Muscle layer of colon (tissue), 2 donors: ENCODE data around the gene DAPK2.

Experiments used
- H3K27ac ChIP-seq: one replicate; pipeline ENCODE4 v1.7.0; 2013; ENCODE audit warnings: low read depth, mild to moderate bottlenecking, low read length, moderate library complexity
- H3K27me3 ChIP-seq, 2 donors: one replicate each; pipeline ENCODE4 v1.7.0; 2013; ENCODE audit warnings: low read length in 2 of 2, mild to moderate bottlenecking in 2 of 2; ENCODE audit not compliant: insufficient read depth in 2 of 2, control insufficient read depth in 1 of 2
- H3K36me3 ChIP-seq: one replicate; pipeline ENCODE4 v1.7.0; 2013; ENCODE audit warnings: mild to moderate bottlenecking, low read length; ENCODE audit not compliant: insufficient read depth
- H3K4me1 ChIP-seq: one replicate; pipeline ENCODE4 v1.7.0; 2013; ENCODE audit warnings: mild to moderate bottlenecking, low read length; ENCODE audit not compliant: insufficient read depth
- H3K4me3 ChIP-seq, 2 donors: one replicate each; pipeline ENCODE4 v1.7.0; 2013; ENCODE audit warnings: low read length in 2 of 2, low read depth in 1 of 2, mild to moderate bottlenecking in 1 of 2, moderate library complexity in 1 of 2
- H3K9ac ChIP-seq: one replicate; pipeline ENCODE4 v1.7.0; 2013; ENCODE audit warnings: low read length
- H3K9me3 ChIP-seq: one replicate; pipeline ENCODE4 v1.7.0; 2013; ENCODE audit warnings: mild to moderate bottlenecking, low read length
- donor health status: abdominal sarcoma.
- donor health status: Adenocarcinoma of cecum.

The DAPK2 gene

DNA sequence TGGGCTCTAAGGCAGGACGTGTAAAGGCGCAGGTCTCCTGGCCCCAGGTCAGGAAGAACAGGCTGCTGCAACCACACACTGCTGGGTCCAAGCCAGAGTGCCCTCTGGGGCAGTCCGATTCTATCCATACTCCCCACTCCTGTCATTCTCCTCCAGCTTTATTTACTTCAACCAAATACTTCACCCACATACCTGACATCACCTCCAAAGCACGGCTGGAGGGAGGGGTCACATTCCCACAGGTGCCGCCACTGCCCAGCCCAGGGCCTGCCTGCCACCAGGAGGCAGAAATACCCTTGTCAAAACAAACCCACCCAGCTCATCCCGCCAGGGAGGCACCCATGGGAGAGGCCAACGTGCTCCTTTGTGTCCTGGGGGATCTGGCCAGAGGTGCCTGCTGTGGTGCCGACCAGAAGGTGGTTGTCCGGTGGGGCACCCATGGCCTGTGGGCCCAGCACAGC is 100.4 kb downstream of the DAPK2 start:
- no peak overlapping the region for H3K27ac ChIP-seq
- H3K36me3 ChIP-seq: no peaks in the 10 kb centered on the region
- H3K27me3 ChIP-seq: no peaks in the 10 kb centered on the region
- H3K9me3 ChIP-seq: no peaks in the 10 kb centered on the region
- H3K4me3 ChIP-seq: no peak overlapping the region
- H3K9ac ChIP-seq: no peak overlapping the region
- H3K4me1 ChIP-seq: peaks cover 7% of the 10 kb centered on the region

DNA sequence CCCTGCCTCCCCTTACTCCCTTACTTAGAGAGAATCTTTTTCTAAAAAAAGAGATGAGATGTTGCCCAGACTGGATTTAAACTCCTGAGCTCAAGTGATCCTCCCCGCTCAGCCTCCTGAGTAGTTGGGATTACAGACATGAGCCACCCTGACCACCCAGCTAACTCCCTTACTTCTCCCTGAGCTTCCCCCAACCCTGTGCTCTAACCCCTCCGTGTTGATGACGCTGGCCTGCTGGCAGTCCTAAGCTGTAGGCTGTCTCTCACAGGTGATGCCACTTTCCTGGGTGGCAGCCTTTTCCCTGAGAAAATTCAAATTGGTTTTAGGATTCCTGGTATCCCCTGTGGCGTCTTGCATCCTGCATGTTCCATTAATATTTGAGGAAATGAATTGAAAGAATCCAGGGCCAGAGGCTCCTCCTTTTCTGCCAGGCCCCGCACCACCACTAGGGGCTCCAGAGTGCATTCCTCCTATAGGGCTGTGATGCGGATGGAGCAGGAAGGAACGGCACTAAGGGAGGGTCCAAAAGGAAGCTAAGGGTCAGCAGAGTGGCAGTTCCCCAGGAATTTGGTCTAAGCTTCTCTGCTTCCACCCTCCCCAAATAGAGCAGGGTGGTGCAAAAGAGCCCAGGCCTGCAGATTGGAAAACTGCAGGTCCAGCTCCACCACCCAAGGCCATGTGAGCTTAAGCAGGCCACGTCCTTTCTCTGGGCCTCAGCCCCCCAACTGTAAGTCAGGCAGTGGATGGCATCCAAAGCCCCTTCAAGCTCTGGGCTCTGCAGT is 101.1 kb downstream of the DAPK2 start:
- no peak overlapping the region for H3K4me3 ChIP-seq
- H3K4me1 ChIP-seq: peaks cover 8% of the 10 kb centered on the region
- no peaks in the 10 kb centered on the region for H3K27me3 ChIP-seq
- H3K9me3 ChIP-seq: no peaks in the 10 kb centered on the region
- H3K27ac ChIP-seq: no peak overlapping the region
- no peaks in the 10 kb centered on the region for H3K36me3 ChIP-seq
- H3K9ac ChIP-seq: no peak overlapping the region

DNA sequence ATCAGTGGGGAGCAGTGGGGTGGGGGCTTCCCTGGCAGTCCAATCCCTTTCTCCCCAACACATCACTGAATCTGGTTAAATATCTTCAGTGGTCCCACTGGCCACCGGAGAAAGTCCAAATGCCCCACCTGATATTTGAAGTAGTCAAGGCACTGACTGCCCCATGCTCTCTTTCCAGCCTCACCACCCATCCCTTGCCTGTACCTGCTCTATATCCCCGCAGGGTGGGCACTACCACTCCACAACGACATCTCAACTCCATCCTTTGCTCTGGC is 101.7 kb downstream of the DAPK2 start:
- H3K36me3 ChIP-seq: no peaks in the 10 kb centered on the region
- no peaks in the 10 kb centered on the region for H3K27me3 ChIP-seq
- H3K9ac ChIP-seq: no peak overlapping the region
- H3K27ac ChIP-seq: no peak overlapping the region
- H3K4me1 ChIP-seq: peaks cover 14% of the 10 kb centered on the region
- no peaks in the 10 kb centered on the region for H3K9me3 ChIP-seq
- H3K4me3 ChIP-seq: no peak overlapping the region

DNA sequence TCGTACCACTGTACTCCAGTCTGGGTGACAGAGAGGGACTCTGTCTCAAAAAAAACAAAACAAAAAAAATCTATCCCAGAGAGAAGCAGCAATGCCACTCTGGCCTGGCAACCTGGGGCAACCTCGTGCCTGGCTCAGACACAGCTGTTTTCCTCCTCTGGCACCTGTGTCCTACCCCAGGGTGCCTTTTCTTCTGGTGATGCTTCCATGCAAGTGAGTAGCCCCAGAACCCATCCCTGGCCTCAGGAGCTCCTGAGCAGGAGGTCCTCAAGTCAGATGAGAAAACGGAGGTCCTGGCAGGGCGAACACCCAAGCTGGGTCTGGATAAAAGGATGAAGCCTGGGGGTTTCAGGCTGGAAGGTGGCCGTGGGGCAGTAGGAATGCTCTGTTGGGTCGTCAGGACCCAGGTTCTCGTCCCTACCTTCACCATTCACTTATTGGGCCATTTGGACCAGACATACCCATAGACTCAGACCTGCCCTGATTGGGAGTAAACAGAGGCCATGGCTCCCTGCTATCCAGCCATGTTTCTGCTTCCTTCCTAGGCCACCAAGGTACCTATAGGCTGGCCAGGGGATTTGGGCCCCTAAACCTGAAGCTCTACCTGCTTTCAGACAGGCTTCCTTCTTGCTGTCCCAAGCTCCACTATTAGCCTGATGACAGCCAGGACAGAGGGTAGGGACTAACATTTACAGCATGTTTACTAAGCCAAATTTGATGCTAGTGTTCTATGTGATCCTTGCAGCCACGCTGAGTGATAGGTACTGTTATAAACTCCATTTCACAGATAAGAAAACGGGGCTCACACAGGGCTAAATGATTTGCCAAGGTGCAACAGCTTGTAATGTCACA is 102.2 kb downstream of the DAPK2 start:
- Histone ChIP-seq H3K27ac (no peak overlapping the region), H3K9me3 (no peaks in the 10 kb centered on the region), H3K4me1 (peaks cover 16% of the 10 kb centered on the region), H3K36me3 (no peaks in the 10 kb centered on the region), H3K4me3 (no peak overlapping the region), H3K9ac (no peak overlapping the region), H3K27me3 (no peaks in the 10 kb centered on the region)

DNA sequence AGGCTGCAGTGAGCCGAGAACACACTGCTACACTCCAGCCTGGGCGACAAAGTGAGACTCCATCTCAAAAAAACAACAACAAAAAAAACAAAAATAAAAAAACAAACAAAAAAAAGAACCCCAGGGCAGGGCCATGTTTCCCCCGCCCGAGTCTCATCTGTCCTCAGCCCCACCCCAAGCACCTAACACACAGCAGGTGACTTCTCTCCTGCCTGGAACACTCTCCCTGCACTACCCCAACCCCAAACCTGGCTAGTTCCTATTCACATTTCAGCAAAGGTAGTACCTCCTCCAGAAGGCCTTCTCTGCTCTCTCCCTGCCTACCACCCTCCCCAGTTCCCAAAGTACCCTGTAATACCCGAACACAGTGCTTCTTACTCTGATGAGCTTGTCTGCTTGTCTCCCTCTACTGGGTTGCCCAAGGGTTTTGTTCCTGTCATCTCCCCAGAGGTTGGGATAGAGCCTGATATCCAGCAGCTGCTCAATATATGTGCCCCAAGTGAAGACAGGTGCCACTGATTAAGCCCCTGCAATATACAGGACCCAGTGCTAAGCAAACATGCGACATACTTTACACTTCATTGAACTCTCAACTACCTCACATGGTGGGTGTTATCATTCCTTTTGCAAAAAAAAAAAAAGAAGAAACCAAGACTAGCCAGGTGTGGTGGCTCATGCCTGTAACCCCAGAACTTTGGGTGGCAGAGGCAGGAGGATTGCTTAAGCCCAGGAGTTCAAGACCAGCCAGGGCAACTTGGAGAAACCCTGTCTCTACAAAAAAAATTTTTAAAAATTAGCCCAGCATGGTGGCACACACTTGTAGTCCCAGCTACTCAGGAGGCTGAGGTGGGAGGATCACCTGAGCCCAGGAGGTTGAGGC is 103.6 kb downstream of the DAPK2 start:
- H3K27ac ChIP-seq: no peak overlapping the region
- no peaks in the 10 kb centered on the region for H3K9me3 ChIP-seq
- no peaks in the 10 kb centered on the region for H3K36me3 ChIP-seq
- no peak overlapping the region for H3K4me3 ChIP-seq
- no peak overlapping the region for H3K9ac ChIP-seq
- H3K27me3 ChIP-seq: no peaks in the 10 kb centered on the region
- peaks cover 23% of the 10 kb centered on the region for H3K4me1 ChIP-seq

DNA sequence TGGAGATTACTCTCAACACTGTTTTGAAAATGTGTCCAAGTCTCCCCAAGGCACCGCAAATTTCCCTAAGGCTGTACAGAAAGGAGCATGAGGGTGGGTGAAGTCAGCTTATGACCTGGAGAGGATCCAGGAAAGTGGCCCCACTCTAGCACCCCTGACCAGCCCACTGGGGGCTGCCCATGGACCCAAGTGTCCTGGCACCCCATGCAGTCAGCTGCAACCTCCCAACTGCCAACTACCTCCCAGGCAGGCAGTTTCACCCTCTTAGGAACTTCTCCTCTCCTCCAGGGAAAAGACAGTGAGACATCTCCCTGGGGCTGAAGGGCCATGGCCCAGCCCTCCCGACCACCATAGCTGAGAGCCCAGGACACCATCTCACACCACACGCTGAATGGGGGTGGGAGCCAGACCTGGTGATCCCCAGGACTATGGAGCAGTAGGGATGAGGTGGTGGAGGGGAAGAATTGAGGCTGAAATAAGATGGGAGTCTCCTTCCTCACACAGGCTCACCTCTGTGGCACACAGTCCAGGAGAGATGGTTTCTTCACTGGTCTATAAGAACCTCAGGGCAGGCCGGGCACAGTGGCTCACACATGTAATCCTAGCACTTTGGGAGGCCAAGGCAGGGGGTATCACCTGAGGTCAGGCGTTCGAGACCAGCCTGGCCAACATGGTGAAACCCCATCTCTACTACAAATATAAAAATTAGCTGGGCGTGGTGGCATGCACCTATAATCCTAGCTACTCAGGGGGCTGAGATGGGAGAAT is 104.4 kb downstream of the DAPK2 start:
- no peak overlapping the region for H3K4me3 ChIP-seq
- peaks cover 23% of the 10 kb centered on the region for H3K4me1 ChIP-seq
- H3K27me3 ChIP-seq: no peaks in the 10 kb centered on the region
- H3K9me3 ChIP-seq: no peaks in the 10 kb centered on the region
- H3K27ac ChIP-seq: no peak overlapping the region
- no peaks in the 10 kb centered on the region for H3K36me3 ChIP-seq
- no peak overlapping the region for H3K9ac ChIP-seq

DNA sequence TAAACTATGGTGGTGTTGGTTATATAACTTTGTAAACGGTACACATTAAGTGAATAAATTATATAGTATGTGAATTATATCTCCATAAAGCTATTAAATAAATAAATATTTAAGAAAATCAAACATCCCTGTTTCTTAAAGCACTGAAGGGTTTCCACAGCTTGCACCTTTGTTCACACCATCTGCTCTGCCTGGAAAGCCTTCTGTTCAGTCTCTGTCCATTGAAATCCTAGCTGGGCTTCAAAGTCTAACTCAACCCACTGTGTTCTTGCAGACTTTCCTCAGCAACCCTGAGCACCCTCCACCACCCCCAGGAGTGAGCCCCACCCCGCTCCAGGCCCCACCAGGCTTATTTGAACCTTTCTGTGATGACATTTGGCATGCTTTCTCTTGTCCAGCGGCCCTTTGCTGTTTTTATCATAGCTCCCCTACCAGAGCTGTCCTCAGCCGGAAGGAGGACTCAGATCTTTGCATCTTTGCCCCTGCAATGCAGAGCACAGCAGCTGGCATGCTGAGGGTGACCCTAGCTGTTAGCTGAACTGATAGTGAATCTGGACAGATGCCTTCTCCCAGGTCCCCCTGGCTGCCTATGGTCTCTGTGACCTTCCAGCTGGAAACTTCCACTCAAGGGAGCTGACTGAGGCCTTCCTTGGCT is 105.2 kb downstream of the DAPK2 start:
- Histone ChIP-seq H3K4me1 (peaks cover 23% of the 10 kb centered on the region), H3K9me3 (no peaks in the 10 kb centered on the region), H3K27ac (no peak overlapping the region), H3K36me3 (no peaks in the 10 kb centered on the region), H3K27me3 (no peaks in the 10 kb centered on the region), H3K9ac (no peak overlapping the region), H3K4me3 (no peak overlapping the region)

DNA sequence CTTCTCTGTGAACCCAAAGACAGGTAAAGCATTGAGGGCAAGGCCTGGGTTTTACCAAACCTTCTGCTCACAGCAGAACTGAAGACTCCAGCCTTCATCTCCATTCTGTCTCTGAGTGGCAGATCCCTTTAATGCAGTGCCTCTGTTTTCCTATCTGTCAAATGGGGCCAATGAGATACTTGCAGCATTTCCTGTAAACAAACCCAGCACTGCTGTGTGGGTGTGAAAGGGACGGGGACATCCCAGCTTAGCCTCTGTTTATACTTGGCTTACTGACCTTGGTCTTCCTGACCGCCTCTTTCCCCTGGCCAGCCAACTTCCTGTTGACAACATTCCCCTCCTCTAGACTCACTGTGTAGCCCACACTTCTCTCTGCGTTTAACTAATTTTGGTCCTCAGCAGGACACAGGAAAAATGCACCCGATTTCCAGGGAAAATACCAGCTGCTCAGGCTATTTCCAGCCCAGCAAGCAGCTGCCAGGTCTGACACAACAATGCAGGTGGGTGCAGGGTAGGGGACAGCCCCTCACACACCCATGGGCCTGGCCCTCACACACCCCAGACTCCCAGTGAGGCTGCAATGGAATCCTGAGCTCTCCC is 106.7 kb downstream of the DAPK2 start:
- no peaks in the 10 kb centered on the region for H3K9me3 ChIP-seq
- H3K9ac ChIP-seq: no peak overlapping the region
- H3K27me3 ChIP-seq: no peaks in the 10 kb centered on the region
- peaks cover 23% of the 10 kb centered on the region for H3K4me1 ChIP-seq
- no peak overlapping the region for H3K4me3 ChIP-seq
- no peaks in the 10 kb centered on the region for H3K36me3 ChIP-seq
- no peak overlapping the region for H3K27ac ChIP-seq

DNA sequence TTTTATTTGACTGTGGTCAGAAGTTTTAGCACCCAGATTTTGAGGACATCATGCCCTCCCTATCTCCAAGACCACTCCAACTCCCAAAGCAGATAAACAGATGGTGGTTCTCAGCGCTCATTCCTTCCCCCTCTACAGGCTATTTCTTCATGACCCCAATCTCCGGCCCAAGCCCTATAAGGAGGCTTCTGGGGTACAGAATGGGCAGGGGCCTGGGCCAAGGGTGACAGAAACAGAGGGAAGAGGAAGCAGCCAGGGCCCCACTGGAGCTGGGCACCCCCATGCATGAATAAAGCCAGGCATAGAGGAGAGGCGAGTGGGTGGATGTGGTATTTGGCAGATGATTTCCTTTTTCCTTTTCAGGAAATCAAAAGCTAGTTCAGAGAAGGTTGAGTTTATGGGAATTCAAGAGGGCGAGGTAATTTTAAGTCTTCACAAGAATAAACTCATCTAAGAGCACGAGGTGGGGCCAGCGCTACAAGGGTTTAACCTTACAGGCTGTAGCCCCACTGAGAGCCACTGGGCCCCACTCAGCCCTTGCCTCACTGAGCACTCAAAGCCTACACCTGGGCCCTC is 107.7 kb downstream of the DAPK2 start:
- Histone ChIP-seq H3K36me3 (no peaks in the 10 kb centered on the region), H3K27ac (no peak overlapping the region), H3K9me3 (no peaks in the 10 kb centered on the region), H3K4me3 (no peak overlapping the region), H3K4me1 (peaks cover 23% of the 10 kb centered on the region), H3K27me3 (no peaks in the 10 kb centered on the region), H3K9ac (no peak overlapping the region)

DNA sequence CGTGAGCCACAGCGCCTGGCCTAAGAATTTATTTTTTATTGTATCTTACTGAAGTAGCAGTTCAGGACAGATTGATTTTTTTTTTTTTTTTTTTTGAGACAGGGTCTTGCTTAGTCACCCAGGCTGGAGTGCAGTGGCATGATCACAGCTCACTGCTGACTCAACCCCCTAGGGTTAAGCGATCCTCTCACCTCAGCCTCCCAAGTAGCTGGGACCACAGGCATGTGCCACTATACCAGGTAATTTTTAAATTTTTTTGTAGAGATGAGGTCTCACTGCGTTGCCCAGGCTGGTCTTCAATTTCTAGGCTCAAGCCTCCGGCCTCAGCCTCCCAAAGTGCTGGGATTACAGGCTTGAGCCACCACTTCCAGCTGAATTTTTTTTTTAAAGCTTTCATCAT is 112.8 kb downstream of the DAPK2 start:
- Histone ChIP-seq H3K4me3 (no peak overlapping the region), H3K9me3 (no peaks in the 10 kb centered on the region), H3K36me3 (no peaks in the 10 kb centered on the region), H3K4me1 (peaks cover 2% of the 10 kb centered on the region), H3K9ac (no peak overlapping the region), H3K27ac (no peak overlapping the region), H3K27me3 (no peaks in the 10 kb centered on the region)
